ENCODE results near the gene TRABD2B.

- no peak for TF ChIP-seq CTCF (IDR thresholded peaks at IDR 0.05)
- no peak for TF ChIP-seq POLR2A (IDR thresholded peaks at IDR 0.05)
Measured at GRCh38 chr1:47837866-47838561, 159.2 kb downstream of the TRABD2B start.
